ENCODE results near the gene NUP93. TPM values are rescaled to one million over a fixed set of nuclear protein-coding genes. Genes with fewer than 3 reads are reported as not detected.

Gene NUP93
- polyA plus RNA-seq, 1 donor (not counting 4 experiments of a cell fraction or from before 2014, with no cell fraction given) = 74.1 TPM

DNA sequence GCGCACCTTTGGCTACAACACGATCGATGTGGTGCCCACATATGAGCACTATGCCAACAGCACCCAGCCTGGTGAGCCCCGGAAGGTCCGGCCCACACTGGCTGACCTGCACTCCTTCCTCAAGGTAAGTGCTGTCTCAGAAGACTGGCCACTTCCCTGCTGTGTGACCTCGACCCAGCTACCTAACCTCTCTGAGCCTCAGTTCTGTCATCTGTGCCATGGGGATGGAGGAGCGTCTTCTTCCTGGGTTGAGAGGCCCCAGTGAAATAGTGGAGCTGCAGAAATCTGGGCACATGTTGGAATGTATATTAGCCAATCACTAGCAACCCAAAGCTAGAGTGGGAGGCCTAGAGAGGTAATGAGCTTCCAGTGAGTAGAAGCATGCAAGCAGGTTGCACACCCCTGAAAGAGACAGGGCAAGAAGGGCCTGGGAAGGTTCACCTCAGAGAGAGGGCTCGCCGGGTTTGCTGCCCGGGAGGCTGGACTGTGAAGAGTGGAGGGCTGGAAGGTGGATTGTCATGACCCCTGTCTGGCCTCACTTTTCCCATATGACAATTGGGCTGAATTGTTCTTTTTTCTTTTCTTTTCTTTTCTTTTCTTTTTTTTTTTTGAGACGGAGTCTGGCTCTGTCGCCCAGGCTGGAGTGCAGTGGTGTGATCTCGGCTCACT lies 135.6 kb downstream of the NUP93 start:
- Histone ChIP-seq H3K4me3 (ENCODE audit: control insufficient read depth in 2 of 3, extremely low read depth in 1 of 3, insufficient read depth in 2 of 3, low read depth in 1 of 3, low read length in 3 of 3) (no peak overlapping the region), H3K27ac (ENCODE audit: control insufficient read depth, insufficient read depth, low read length) (no peak overlapping the region), H3K4me2 (ENCODE audit: control insufficient read depth, extremely low read depth, insufficient read depth, low read depth, low read length) (no peak overlapping the region), H3K4me1 (ENCODE audit: control insufficient read depth, extremely low read depth, insufficient read depth, low read length) (peaks cover 6% of the 10 kb centered on the region), H3K9me1 (ENCODE audit: control insufficient read depth, extremely low read depth, insufficient read depth, low read length) (no peaks in the 10 kb centered on the region), H4K20me1 (ENCODE audit: control insufficient read depth, extremely low read depth, insufficient read depth, low read length) (no peaks in the 10 kb centered on the region), H3K27me3 (ENCODE audit: control insufficient read depth, extremely low read depth, insufficient read depth, low read length) (no peaks in the 10 kb centered on the region), H3K36me3 (ENCODE audit: control insufficient read depth in 2 of 2, extremely low read depth in 1 of 2, insufficient read depth in 2 of 2, low read length in 2 of 2) (no peaks in the 10 kb centered on the region), H3K9ac (ENCODE audit: control insufficient read depth, extremely low read depth, insufficient read depth, low read length) (no peak overlapping the region), H3K9me3 (ENCODE audit: control insufficient read depth, low read depth, low read length) (no peaks in the 10 kb centered on the region), H3K79me2 (ENCODE audit: control insufficient read depth, insufficient read depth, low read length) (no peaks in the 10 kb centered on the region), H2AFZ (ENCODE audit: control insufficient read depth, low read length) (no peak overlapping the region)
- TF ChIP-seq, protein P1, sequence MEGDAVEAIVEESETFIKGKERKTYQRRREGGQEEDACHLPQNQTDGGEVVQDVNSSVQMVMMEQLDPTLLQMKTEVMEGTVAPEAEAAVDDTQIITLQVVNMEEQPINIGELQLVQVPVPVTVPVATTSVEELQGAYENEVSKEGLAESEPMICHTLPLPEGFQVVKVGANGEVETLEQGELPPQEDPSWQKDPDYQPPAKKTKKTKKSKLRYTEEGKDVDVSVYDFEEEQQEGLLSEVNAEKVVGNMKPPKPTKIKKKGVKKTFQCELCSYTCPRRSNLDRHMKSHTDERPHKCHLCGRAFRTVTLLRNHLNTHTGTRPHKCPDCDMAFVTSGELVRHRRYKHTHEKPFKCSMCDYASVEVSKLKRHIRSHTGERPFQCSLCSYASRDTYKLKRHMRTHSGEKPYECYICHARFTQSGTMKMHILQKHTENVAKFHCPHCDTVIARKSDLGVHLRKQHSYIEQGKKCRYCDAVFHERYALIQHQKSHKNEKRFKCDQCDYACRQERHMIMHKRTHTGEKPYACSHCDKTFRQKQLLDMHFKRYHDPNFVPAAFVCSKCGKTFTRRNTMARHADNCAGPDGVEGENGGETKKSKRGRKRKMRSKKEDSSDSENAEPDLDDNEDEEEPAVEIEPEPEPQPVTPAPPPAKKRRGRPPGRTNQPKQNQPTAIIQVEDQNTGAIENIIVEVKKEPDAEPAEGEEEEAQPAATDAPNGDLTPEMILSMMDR (optimal IDR thresholded peaks at IDR 0.05 in 1 of 3, IDR thresholded peaks at IDR 0.05 in 1 of 3, conservative IDR thresholded peaks at IDR 0.05 in 1 of 3; ENCODE audit: extremely low read depth in 1 of 3, insufficient read depth in 2 of 3, low read length in 3 of 3) = no peak
- TF ChIP-seq EZH2 (IDR thresholded peaks at IDR 0.05; ENCODE audit: low read length) = no peak
- DNase-seq (ENCODE audit: low read depth, low spot score) (no peak), FAIRE-seq (no peak)
- dilution Hi-C loops (cut with MboI; ENCODE audit: extremely low pct_ligation_motif_present, low sequenced_read_pairs) = loop anchor here (25.0 kb wide), 1 partner anchor 103 kb away; no protein-coding TSS in a partner anchor

DNA sequence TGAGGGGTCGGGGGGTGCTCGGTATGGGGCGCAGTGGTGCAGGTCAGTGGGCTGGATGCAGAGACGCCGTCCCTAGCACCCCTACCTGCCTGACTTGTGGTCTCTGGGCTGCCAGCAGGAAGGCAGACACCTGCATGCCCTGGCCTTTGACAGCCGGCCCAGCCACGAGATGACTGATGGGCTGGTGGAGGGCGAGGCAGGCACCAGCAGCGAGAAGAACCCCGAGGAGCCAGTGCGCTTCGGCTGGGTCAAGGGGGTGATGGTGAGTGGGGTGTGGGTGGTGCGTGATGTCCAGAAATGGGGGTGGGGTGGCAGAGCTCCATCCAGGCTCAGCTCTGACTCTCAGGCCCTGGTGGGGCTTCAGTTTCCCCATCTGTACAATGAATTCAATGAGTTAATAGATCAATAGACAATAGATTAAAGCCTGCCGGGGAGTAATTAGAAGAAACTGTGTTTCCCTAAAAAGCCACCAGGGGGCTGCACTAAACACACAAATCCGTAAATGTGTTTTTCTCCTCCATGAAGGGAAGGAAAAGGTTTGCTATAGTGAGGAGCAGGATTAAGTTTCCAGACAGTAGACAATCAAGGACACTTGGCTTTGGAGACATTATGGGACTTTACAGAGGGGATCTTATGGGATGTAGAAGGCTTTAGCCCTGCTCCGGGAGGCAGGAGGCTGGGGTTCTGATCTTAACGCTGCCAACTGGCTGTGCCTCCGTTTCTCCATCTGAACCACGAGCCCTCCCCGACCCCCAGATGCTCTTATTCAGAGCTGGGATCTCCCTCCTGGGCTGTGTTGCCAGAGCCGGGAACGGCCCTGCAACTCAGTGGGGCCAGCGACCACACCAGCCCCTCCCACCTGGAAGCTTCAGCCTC lies 137.3 kb downstream of the NUP93 start:
- H3K9me3 ChIP-seq (ENCODE audit: control insufficient read depth, low read depth, low read length) = no peaks in the 10 kb centered on the region
- no peak overlapping the region for H3K4me3 ChIP-seq (ENCODE audit: control insufficient read depth in 2 of 3, extremely low read depth in 1 of 3, insufficient read depth in 2 of 3, low read depth in 1 of 3, low read length in 3 of 3)
- dilution Hi-C loops (cut with MboI; ENCODE audit: extremely low pct_ligation_motif_present, low sequenced_read_pairs) = loop anchor here (25.0 kb wide), 1 partner anchor 105 kb away; no protein-coding TSS in a partner anchor
- H4K20me1 ChIP-seq (ENCODE audit: control insufficient read depth, extremely low read depth, insufficient read depth, low read length) = no peaks in the 10 kb centered on the region
- no peak for TF ChIP-seq EZH2 (IDR thresholded peaks at IDR 0.05; ENCODE audit: low read length)
- TF ChIP-seq, protein P1 (optimal IDR thresholded peaks at IDR 0.05 in 1 of 3, IDR thresholded peaks at IDR 0.05 in 1 of 3, conservative IDR thresholded peaks at IDR 0.05 in 1 of 3; ENCODE audit: extremely low read depth in 1 of 3, insufficient read depth in 2 of 3, low read length in 3 of 3) = peak; percentile 37 to 64 (median 53)
- no peak overlapping the region for H3K27ac ChIP-seq (ENCODE audit: control insufficient read depth, insufficient read depth, low read length)
- DNase-seq (ENCODE audit: low read depth, low spot score) (no peak), FAIRE-seq (no peak)
- H3K79me2 ChIP-seq (ENCODE audit: control insufficient read depth, insufficient read depth, low read length) = no peaks in the 10 kb centered on the region
- H3K4me2 ChIP-seq (ENCODE audit: control insufficient read depth, extremely low read depth, insufficient read depth, low read depth, low read length) = no peak overlapping the region
- H3K36me3 ChIP-seq (ENCODE audit: control insufficient read depth in 2 of 2, extremely low read depth in 1 of 2, insufficient read depth in 2 of 2, low read length in 2 of 2) = no peaks in the 10 kb centered on the region
- no peak overlapping the region for H3K9ac ChIP-seq (ENCODE audit: control insufficient read depth, extremely low read depth, insufficient read depth, low read length)
- H3K4me1 ChIP-seq (ENCODE audit: control insufficient read depth, extremely low read depth, insufficient read depth, low read length) = no peaks in the 10 kb centered on the region
- no peak overlapping the region for H2AFZ ChIP-seq (ENCODE audit: control insufficient read depth, low read length)
- H3K27me3 ChIP-seq (ENCODE audit: control insufficient read depth, extremely low read depth, insufficient read depth, low read length) = no peaks in the 10 kb centered on the region
- no peaks in the 10 kb centered on the region for H3K9me1 ChIP-seq (ENCODE audit: control insufficient read depth, extremely low read depth, insufficient read depth, low read length)

Measured in keratinocyte (primary cell).